GM21619 (cell line): ENCODE results near the gene MUS81.

Experiments used
- ATAC-seq: cut with Tn5 transposase; IDR thresholded peaks from one replicate; pipeline ENCODE4 v1.9.1; 2021; ENCODE audit not compliant: unreplicated experiment

Gene MUS81

GRCh38 chr11:65872586-65873317, 12.5 kb downstream of the MUS81 start, which contains the start of gene EFEMP2:
Gene EFEMP2, minus strand, starts transcription at chr11:65872800. Its CDS starts 446 bp downstream, at chr11:65872354.
- no peak for ATAC-seq

- ATAC-seq: peak; percentile 68
Observed at GRCh38 chr11:65873318-65874156, 13.3 kb downstream of the MUS81 start.

- ATAC-seq: no peak
Observed at GRCh38 chr11:65879617-65880016, 19.4 kb downstream of the MUS81 start, which contains the start of gene CTSW. Gene CTSW, plus strand, starts transcription at chr11:65879837. Its CDS starts 18 bp downstream, at chr11:65879855.

- ATAC-seq: no peak
Observed at GRCh38 chr11:65880027-65880426, 19.8 kb downstream of the MUS81 start.

- ATAC-seq: no peak
Observed at GRCh38 chr11:65880844-65881421, 20.7 kb downstream of the MUS81 start.

GRCh38 chr11:65882120-65883057, 22.2 kb downstream of the MUS81 start:
- no peak for ATAC-seq

GRCh38 chr11:65883058-65883761, 23.0 kb downstream of the MUS81 start:
- no peak for ATAC-seq

- ATAC-seq: no peak
Observed at GRCh38 chr11:65883786-65884715, 23.8 kb downstream of the MUS81 start.

GRCh38 chr11:65884716-65885092, 24.5 kb downstream of the MUS81 start:
- ATAC-seq: no peak

- no peak for ATAC-seq
Observed at GRCh38 chr11:65885231-65885630, 25.0 kb downstream of the MUS81 start.

- ATAC-seq: no peak
Observed at GRCh38 chr11:65885808-65886536, 25.7 kb downstream of the MUS81 start.

- no peak for ATAC-seq
Observed at GRCh38 chr11:65886826-65887722, 26.8 kb downstream of the MUS81 start.

- ATAC-seq: peak; percentile 1
Observed at GRCh38 chr11:65887723-65888162, 27.5 kb downstream of the MUS81 start.

GRCh38 chr11:65888163-65888814, 28.1 kb downstream of the MUS81 start, which contains the start of gene FIBP:
Gene FIBP, minus strand, starts transcription at chr11:65888471. Its CDS starts 53 bp downstream, at chr11:65888418.
- peak; percentile 43 for ATAC-seq

GRCh38 chr11:65890324-65891218, 30.3 kb downstream of the MUS81 start, which contains the start of gene CCDC85B:
Gene CCDC85B, plus strand, starts transcription at chr11:65890673. Its CDS starts 111 bp downstream, at chr11:65890784.
- peak; percentile 45 for ATAC-seq
